Transverse colon (tissue), 4 donors: ENCODE data around the gene ZNF609.

Experiments
- POLR2AphosphoS5 ChIP-seq, 3 donors: sonication (generic); formaldehyde crosslinking; IDR thresholded peaks; one replicate each; pipeline ENCODE4 v1.6.1; 2016; ENCODE audit warnings: antibody characterized with exemption in 3 of 3
- TF ChIP-seq, protein P1 (sequence below), 5 experiments: fragments of 200-600 bp in 3 of 5; fragments of 450-650 bp in 2 of 5; sonication (generic) in 3 of 5; IDR thresholded peaks; 1 replicate in 2 of 5; 2 replicates in 3 of 5; pipeline ENCODE4 v1.5.1; 2016 to 2017; ENCODE audit warnings: antibody characterized with exemption in 5 of 5, inconsistent platforms in 3 of 5, mild to moderate bottlenecking in 2 of 5, moderate library complexity in 1 of 5

DNA sequence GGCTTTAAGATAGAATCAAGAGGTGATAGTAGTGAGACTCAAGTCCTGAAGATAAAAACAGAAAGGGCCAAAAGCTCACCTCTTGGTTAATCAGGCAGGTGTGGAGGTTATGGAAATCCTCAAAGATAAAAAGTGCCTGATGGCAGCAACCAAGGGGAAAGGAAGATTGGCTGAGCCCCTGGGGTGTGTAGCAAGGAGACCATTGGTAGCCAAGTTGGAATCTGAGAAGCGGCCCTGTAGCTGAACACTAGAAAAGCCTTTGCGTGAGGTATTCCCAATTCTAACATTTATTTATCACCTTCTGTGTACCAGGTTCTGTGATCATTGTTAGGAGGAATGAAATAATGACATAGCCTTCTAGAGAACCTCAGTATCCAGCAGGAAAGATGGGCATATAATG lies 98.9 kb downstream of the ZNF609 start:
- TF ChIP-seq, protein P1, sequence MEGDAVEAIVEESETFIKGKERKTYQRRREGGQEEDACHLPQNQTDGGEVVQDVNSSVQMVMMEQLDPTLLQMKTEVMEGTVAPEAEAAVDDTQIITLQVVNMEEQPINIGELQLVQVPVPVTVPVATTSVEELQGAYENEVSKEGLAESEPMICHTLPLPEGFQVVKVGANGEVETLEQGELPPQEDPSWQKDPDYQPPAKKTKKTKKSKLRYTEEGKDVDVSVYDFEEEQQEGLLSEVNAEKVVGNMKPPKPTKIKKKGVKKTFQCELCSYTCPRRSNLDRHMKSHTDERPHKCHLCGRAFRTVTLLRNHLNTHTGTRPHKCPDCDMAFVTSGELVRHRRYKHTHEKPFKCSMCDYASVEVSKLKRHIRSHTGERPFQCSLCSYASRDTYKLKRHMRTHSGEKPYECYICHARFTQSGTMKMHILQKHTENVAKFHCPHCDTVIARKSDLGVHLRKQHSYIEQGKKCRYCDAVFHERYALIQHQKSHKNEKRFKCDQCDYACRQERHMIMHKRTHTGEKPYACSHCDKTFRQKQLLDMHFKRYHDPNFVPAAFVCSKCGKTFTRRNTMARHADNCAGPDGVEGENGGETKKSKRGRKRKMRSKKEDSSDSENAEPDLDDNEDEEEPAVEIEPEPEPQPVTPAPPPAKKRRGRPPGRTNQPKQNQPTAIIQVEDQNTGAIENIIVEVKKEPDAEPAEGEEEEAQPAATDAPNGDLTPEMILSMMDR (IDR thresholded peaks at IDR 0.05) = no peak
- TF ChIP-seq POLR2AphosphoS5 (IDR thresholded peaks at IDR 0.05) = no peak
